ENCODE results near the gene PCMT1. TPM values are rescaled to one million over a fixed set of nuclear protein-coding genes. Genes with fewer than 3 reads are reported as not detected.

PCMT1 gene
- total and polyA plus RNA-seq, 2 of the 13 experiments (the other 11 are each of a cell fraction or from before 2014, with no cell fraction given): 112 to 169 TPM

DNA sequence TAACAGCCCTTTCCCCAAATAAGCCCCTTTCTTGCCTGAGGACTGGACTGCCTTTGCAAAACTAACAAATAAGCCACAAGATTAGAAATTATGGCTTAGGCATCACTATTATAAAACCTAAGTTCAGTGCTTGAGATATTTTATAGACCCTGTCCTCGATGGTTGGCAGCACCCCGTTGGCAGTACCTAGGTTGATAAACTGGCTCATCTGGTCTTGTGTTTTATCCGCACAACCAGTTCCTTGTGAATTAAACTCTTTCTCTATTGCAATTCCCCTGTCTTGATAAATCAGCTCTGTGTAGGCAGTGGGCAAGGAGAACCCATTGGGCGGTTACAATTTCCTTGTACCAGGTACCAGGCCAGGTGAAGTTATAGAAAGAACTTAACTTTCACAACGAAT lies 108.0 kb downstream of the PCMT1 start:
- H3K4me2 ChIP-seq (ENCODE audit: low read depth, low read length): no peak overlapping the region
- peaks cover 19% of the 10 kb centered on the region; the same call in 1 of the 2 replicates for H4K20me1 ChIP-seq (ENCODE audit: insufficient read depth, low read length)
- H2AFZ ChIP-seq (ENCODE audit: low read length): no peak overlapping the region
- 91% methylated on average over 5 of the region's 5 CpGs for WGBS (ENCODE audit: low lambda C conversion rate)
- no peaks in the 10 kb centered on the region for H3K9me3 ChIP-seq (ENCODE audit: low read length)
- BruUV-seq (replicated peaks): no TSS peak
- peaks cover 32% of the 10 kb centered on the region for H3K79me2 ChIP-seq (ENCODE audit: insufficient read depth, low read length)
- H3K36me3 ChIP-seq (replicated peaks in 1 of 2; ENCODE audit: control insufficient read depth in 1 of 2, insufficient read depth in 2 of 2, low read length in 2 of 2): 0 out of 5 replicates have a peak, but pooled peaks cover 0 to 4% of the 10 kb centered on the region in 2 experiments
- FAIRE-seq (no peak), ATAC-seq (no peak), DNase-seq (ENCODE audit: low spot score) (no peak)
- H3K4me3 ChIP-seq (replicated peaks in 1 of 3; ENCODE audit: insufficient read depth in 1 of 3, low read depth in 2 of 3, low read length in 3 of 3): no peak overlapping the region
- TF ChIP-seq, protein P1, sequence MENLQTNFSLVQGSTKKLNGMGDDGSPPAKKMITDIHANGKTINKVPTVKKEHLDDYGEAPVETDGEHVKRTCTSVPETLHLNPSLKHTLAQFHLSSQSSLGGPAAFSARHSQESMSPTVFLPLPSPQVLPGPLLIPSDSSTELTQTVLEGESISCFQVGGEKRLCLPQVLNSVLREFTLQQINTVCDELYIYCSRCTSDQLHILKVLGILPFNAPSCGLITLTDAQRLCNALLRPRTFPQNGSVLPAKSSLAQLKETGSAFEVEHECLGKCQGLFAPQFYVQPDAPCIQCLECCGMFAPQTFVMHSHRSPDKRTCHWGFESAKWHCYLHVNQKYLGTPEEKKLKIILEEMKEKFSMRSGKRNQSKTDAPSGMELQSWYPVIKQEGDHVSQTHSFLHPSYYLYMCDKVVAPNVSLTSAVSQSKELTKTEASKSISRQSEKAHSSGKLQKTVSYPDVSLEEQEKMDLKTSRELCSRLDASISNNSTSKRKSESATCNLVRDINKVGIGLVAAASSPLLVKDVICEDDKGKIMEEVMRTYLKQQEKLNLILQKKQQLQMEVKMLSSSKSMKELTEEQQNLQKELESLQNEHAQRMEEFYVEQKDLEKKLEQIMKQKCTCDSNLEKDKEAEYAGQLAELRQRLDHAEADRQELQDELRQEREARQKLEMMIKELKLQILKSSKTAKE (CRISPR knock-in tag; IDR thresholded peaks at IDR 0.05; ENCODE audit: borderline replicate concordance): no peak
- no peak for TF ChIP-seq HIC2 (CRISPR knock-in tag; IDR thresholded peaks at IDR 0.05; ENCODE audit: low read depth)
- TF ChIP-seq ETV6 (CRISPR knock-in tag; conservative IDR thresholded peaks at IDR 0.05): no peak
- TF ChIP-seq FOXP4 (CRISPR knock-in tag; IDR thresholded peaks at IDR 0.05): no peak
- TF ChIP-seq HNRNPUL1 (IDR thresholded peaks at IDR 0.05; ENCODE audit: low read depth, low read length): no peak
- no peak for TF ChIP-seq POGK (CRISPR knock-in tag; conservative IDR thresholded peaks at IDR 0.05)
- no peak for TF ChIP-seq PHB2 (IDR thresholded peaks at IDR 0.05; ENCODE audit: partially characterized antibody)
- TF ChIP-seq ZFX (CRISPR knock-in tag; IDR thresholded peaks at IDR 0.05; ENCODE audit: low read depth): no peak
- ChIA-PET CTCF (ENCODE audit: low intra/inter-chr PET ratio, low total read pairs) (no interaction called here), POLR2A (no interaction called here)
- intact Hi-C loops (cut with micrococcal nuclease; ENCODE audit: unreplicated experiment) (no loop called here), in situ Hi-C loops (cut with HindIII; ENCODE audit: extremely low pct_ligation_motif_present, low pct_unique_long_range_greater_than_20kb) (no loop called here)
- H3K4me1 ChIP-seq (ENCODE audit: insufficient read depth, low read length): peaks cover 68% of the 10 kb centered on the region
- no peak overlapping the region for H3K27ac ChIP-seq (ENCODE audit: extremely low read length, insufficient read depth, low read length)
- no peaks in the 10 kb centered on the region for H3K27me3 ChIP-seq (ENCODE audit: control insufficient read depth in 1 of 2, insufficient read depth in 2 of 2, low read length in 2 of 2)
- no peak overlapping the region for H3K9ac ChIP-seq (ENCODE audit: insufficient read depth, low read depth, low read length)
